GM20000 (cell line): ENCODE data around the gene MYO19.

Source experiments
- DNase-seq: peaks from one replicate; pipeline ENCODE4 v3.0.0; 2012; ENCODE audit warnings: low spot score
- TF ChIP-seq, protein P1 (sequence below): IDR thresholded peaks from 2 replicates; pipeline ENCODE4 v1.5.1; 2012; ENCODE audit warnings: mild to moderate bottlenecking, control low read depth; ENCODE audit errors: extremely low read depth, missing control alignments

MYO19 gene

DNA sequence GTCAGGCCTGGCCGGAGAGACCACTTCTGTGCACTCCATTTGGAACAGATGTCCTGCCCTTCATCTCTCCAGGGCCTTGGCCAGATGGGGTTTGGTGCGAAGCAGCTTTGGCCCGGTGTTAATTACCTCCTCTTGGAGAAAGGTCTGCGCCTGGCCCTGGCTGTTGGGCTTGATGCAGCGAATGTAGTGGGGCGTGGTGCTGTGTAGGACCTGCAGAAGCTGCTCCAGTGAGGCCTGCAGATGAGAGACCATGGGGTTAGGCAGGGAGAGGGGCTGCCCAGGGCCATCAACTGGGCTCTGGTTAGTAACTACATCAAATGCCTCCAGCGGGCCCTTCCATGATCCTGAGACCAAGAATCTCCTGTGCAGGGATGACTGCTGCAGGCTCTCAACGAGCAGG lies 29.5 kb downstream of the MYO19 start:
- TF ChIP-seq, protein P1, sequence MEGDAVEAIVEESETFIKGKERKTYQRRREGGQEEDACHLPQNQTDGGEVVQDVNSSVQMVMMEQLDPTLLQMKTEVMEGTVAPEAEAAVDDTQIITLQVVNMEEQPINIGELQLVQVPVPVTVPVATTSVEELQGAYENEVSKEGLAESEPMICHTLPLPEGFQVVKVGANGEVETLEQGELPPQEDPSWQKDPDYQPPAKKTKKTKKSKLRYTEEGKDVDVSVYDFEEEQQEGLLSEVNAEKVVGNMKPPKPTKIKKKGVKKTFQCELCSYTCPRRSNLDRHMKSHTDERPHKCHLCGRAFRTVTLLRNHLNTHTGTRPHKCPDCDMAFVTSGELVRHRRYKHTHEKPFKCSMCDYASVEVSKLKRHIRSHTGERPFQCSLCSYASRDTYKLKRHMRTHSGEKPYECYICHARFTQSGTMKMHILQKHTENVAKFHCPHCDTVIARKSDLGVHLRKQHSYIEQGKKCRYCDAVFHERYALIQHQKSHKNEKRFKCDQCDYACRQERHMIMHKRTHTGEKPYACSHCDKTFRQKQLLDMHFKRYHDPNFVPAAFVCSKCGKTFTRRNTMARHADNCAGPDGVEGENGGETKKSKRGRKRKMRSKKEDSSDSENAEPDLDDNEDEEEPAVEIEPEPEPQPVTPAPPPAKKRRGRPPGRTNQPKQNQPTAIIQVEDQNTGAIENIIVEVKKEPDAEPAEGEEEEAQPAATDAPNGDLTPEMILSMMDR, result no peak
- DNase-seq, result no peak

DNA sequence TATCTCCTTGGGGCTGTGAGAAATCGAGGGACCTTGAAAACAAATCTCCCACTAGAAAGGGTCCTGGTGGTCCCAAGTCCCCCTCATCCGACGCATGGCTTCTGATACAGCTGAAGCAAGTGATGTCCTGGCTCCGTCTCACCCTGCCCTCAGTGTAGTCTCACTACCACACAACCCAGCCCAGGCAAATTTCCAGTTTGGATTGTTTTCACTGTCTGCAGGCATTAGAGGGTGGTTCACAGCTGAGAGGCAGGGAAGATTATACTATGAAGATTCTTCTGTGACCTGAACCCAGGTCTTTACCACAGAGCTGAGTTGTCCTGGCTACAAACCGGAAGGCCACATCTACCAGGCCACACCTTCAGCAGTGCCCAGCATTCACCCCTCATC lies 30.5 kb downstream of the MYO19 start:
- DNase-seq, result no peak
- TF ChIP-seq, protein P1, result no peak

- TF ChIP-seq, protein P1, result no peak
Observed at GRCh38 chr17:36503456-36504155, 31.1 kb downstream of the MYO19 start.

GRCh38 chr17:36501963-36502362 lies 32.7 kb downstream of the MYO19 start:
- TF ChIP-seq, protein P1, result no peak
- DNase-seq, result no peak

More at GRCh38 chr17:36503456-36504155, 31.1 kb downstream of the MYO19 start:
- DNase-seq, result no peak

GRCh38 chr17:36501351-36501750 lies 33.3 kb downstream of the MYO19 start:
- no peak for DNase-seq

DNA sequence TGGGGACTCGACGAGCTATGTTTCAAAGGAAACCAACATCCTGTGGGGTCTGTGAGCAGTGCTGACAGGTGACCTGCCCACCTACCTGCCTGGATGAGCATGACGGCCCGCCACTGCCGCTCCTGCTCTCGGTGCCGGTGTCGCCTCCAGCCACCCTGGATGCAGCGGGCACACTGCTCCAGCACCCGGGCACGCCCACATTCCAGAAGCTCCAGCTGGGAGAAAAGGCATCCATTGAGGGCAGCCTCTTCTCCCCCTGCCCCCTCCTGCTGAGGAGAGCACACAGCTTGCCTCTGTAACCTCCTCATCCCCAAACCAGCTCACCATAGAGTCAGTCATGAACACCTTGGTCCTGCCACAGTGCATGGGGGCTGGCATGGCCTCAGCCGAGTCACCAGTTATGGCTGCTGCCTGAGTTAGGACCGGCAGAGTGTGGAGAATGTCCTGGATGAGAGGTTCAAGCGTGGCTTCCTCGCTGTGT lies 33.9 kb downstream of the MYO19 start:
- DNase-seq, result no peak
- TF ChIP-seq, protein P1, result no peak

More at GRCh38 chr17:36501351-36501750, 33.3 kb downstream of the MYO19 start:
- TF ChIP-seq, protein P1, result no peak

DNA sequence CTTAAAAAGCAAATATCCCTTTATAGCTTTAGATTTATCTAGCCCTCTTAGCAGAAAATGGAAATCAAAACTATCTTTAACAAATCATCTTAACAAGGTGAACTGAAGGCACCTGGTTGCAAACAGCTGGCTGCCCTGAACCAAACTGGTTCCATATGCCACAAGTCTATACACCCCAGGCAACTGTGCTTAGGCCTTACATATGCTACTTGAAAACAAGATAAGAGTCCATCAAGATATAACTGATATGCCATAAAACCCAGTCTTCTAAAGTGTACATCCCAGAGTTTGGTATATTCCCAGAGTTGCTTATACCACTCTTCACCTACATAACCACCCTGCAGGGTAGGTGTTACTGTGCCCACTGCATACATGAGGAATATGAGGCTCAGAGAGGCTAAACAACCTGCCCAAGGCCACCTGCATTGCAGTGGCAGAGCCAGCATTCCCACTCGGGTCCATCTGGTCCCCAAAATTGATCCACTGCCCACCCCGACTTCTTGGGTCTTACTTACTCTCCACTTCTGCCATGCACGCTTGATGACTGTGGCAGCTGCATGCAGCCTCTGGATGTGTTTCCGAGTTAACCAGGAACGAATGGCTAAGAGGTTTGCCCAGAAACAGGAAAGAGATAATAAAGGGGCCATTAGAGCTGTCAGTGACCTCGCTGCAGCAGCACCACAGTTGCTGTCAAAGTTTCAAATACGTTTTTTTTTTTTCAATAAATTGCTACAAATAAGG lies 35.9 kb downstream of the MYO19 start:
- TF ChIP-seq, protein P1, result no peak
- no peak for DNase-seq
